Progenitor cell of endocrine pancreas (in vitro differentiated cells): ENCODE data around the gene EIF4G2. TPM values are rescaled to one million over a fixed set of nuclear protein-coding genes. Genes with fewer than 3 reads are reported as not detected.
A peak's percentile ranks its signal among the peaks of the same experiment; 100 is the strongest.

ENCODE experiments used
- DNase-seq: peaks from one replicate; pipeline ENCODE4 v3.0.0; 2021; ENCODE audit warnings: low spot score; ENCODE audit not compliant: unreplicated experiment
- H3K27ac Mint-ChIP-seq: 2 replicates; pipeline ENCODE4 v1.8.0; 2021; ENCODE audit warnings: mild to moderate bottlenecking, moderate library complexity, mixed read lengths
- H3K27me3 Mint-ChIP-seq: 2 replicates; pipeline ENCODE4 v1.8.0; 2021; ENCODE audit warnings: mixed read lengths
- H3K36me3 Mint-ChIP-seq: 2 replicates; pipeline ENCODE4 v1.8.0; 2022; ENCODE audit warnings: mixed read lengths; ENCODE audit not compliant: insufficient read depth
- H3K4me1 Mint-ChIP-seq: 2 replicates; pipeline ENCODE4 v1.8.0; 2021; ENCODE audit warnings: low read depth, mixed read lengths
- H3K4me3 Mint-ChIP-seq: 2 replicates; pipeline ENCODE4 v1.8.0; 2021; ENCODE audit warnings: low read depth, mild to moderate bottlenecking, moderate library complexity, mixed read lengths
- H3K9me3 Mint-ChIP-seq: 2 replicates; pipeline ENCODE4 v1.8.0; 2021; ENCODE audit warnings: low read depth, mixed read lengths
- total RNA-seq: library from RNA; stranded (reverse); gene quantifications from 2 replicates; pipeline ENCODE4 v1.2.1, GENCODE V29; 2021
- TF ChIP-seq, protein P1 (sequence below): fragments of 200-600 bp; sonication (generic); IDR thresholded peaks from one replicate; pipeline ENCODE4 v1.5.0; 2021; ENCODE audit warnings: antibody characterized with exemption, mild to moderate bottlenecking; ENCODE audit not compliant: unreplicated experiment

Gene EIF4G2
- total RNA-seq, 1 donor from 2014 or later: 1,076 TPM

DNA sequence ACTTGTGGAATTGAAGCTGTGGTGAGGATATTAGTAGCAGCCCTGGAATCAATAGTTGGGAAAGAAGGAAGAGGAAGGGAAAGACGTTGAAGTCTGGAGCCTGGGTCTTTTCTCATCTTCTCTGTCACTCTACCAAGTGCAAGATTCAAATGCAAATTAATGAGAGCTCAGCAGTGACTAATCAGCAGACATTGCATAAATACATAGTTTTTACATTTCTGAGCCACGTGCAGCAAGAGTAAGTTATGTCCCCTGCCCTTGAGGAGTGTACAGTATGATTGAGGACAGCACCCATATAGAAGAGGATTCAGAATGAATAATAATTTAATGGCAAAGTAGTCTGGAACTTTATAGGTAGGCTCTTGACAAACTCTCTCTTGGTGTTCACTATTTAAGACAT lies 33.9 kb downstream of the EIF4G2 start:
- no peak for DNase-seq
- no peak overlapping the region for H3K27ac Mint-ChIP-seq
- no peaks in the 10 kb centered on the region for H3K27me3 Mint-ChIP-seq
- no peaks in the 10 kb centered on the region for H3K4me1 Mint-ChIP-seq
- TF ChIP-seq, protein P1, sequence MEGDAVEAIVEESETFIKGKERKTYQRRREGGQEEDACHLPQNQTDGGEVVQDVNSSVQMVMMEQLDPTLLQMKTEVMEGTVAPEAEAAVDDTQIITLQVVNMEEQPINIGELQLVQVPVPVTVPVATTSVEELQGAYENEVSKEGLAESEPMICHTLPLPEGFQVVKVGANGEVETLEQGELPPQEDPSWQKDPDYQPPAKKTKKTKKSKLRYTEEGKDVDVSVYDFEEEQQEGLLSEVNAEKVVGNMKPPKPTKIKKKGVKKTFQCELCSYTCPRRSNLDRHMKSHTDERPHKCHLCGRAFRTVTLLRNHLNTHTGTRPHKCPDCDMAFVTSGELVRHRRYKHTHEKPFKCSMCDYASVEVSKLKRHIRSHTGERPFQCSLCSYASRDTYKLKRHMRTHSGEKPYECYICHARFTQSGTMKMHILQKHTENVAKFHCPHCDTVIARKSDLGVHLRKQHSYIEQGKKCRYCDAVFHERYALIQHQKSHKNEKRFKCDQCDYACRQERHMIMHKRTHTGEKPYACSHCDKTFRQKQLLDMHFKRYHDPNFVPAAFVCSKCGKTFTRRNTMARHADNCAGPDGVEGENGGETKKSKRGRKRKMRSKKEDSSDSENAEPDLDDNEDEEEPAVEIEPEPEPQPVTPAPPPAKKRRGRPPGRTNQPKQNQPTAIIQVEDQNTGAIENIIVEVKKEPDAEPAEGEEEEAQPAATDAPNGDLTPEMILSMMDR: no peak
- peaks cover 26% of the 10 kb centered on the region for H3K36me3 Mint-ChIP-seq
- no peak overlapping the region for H3K4me3 Mint-ChIP-seq
- no peaks in the 10 kb centered on the region for H3K9me3 Mint-ChIP-seq

DNA sequence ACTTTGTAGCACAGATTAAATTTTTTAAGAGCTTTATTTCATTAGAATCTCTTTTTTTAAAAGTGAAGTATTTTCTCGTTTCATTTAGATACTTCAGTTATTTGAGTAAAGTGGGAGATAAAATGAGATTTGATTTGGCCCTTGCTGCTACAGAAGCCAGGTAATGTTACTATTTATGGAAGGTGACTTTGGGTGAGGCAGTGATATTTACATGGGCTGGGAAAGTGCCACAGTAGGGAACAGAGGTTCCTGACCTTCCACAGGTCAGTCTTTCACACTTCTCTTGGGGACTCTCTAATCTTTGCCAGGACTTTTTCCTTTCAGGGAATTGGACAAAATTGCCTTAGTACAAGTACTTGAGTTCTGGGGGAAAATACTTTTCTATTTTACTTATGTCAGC lies 37.3 kb downstream of the EIF4G2 start:
- DNase-seq: no peak
- H3K4me3 Mint-ChIP-seq: no peak overlapping the region
- no peaks in the 10 kb centered on the region for H3K27me3 Mint-ChIP-seq
- TF ChIP-seq, protein P1: no peak
- H3K36me3 Mint-ChIP-seq: peaks cover 29% of the 10 kb centered on the region
- no peak overlapping the region for H3K27ac Mint-ChIP-seq
- H3K9me3 Mint-ChIP-seq: no peaks in the 10 kb centered on the region
- no peaks in the 10 kb centered on the region for H3K4me1 Mint-ChIP-seq

DNA sequence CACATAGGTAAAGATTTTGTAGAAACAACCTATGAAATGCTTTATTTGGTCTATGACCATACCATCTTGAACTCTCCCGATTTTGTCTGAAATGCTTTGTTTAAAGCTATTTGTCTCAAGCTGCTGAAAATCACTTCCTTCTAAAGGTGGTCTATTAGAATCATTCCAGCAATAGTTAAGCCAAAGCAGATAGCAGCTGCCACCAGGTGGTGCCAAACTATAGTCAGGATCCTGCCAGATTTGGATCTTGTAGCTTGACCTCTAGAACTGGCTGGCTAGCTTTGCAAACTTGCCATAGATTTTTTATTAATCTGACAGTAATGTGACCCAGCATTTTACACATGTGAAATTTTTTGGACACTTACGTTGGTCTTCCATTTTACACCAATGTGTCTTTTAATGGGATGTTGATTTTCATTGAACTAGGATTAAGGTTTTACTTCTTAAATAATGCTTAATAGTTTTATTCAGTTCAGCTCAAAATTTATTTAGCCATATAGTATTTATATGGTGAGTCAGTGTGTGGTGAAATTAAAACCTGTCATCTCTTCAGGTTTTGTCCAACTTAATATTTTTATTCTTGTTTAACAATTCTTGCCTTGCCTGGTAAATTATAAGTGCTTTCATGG lies 38.0 kb downstream of the EIF4G2 start:
- DNase-seq: peak; percentile 21
- TF ChIP-seq, protein P1: peak; percentile 74
- no peaks in the 10 kb centered on the region for H3K27me3 Mint-ChIP-seq
- no peaks in the 10 kb centered on the region for H3K9me3 Mint-ChIP-seq
- no peaks in the 10 kb centered on the region for H3K4me1 Mint-ChIP-seq
- no peak overlapping the region for H3K4me3 Mint-ChIP-seq
- peaks cover 30% of the 10 kb centered on the region for H3K36me3 Mint-ChIP-seq
- H3K27ac Mint-ChIP-seq: no peak overlapping the region

DNA sequence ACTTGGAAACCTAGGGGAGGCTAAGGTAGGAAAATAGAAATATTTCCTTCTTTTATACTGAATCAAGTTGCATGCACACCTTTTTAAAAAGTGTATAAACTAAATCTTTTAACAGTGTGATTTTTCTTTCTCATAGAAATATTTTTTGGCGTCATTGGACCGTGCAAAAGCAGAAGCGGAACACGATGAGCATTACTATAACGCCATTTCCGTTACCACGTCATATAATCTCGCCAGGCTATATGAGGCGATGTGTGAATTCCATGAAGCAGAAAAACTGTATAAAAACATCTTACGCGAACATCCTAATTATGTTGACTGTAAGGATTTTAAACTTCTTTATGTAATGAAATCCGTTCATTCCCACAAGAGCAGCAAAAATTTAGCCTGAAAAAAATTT lies 44.3 kb downstream of the EIF4G2 start:
- TF ChIP-seq, protein P1: no peak
- H3K27me3 Mint-ChIP-seq: no peaks in the 10 kb centered on the region
- peaks cover 34% of the 10 kb centered on the region for H3K36me3 Mint-ChIP-seq
- H3K9me3 Mint-ChIP-seq: no peaks in the 10 kb centered on the region
- H3K4me1 Mint-ChIP-seq: no peaks in the 10 kb centered on the region
- no peak for DNase-seq
- H3K4me3 Mint-ChIP-seq: no peak overlapping the region
- no peak overlapping the region for H3K27ac Mint-ChIP-seq

GRCh38 chr11:10763766-10764165 lies 45.0 kb downstream of the EIF4G2 start:
- Mint-ChIP-seq H3K4me1 (no peaks in the 10 kb centered on the region), H3K27ac (no peak overlapping the region), H3K36me3 (peaks cover 32% of the 10 kb centered on the region), H3K9me3 (no peaks in the 10 kb centered on the region), H3K4me3 (no peak overlapping the region), H3K27me3 (no peaks in the 10 kb centered on the region)
- no peak for DNase-seq
- TF ChIP-seq, protein P1: no peak
